ENCODE results near the gene POLR3F.

DNA sequence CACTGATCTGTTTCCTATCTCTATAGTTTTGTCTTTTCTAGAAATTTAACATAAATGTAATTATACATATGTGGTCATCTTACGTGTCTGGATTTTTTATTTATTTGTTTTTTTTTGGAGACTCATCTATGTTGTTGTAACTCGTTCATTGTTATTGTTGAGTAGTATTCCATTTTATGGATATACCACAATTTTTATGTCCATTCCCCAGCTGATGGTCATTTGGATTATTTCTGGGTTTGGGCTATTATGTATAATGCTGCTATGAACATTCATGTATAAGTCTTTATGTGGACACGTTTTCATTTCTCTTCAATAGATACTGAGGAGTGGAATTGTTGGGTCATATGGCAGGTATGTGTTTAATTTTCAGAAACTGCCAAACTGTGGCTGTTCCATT is 10.6 kb upstream of the POLR3F start:
- TF ChIP-seq, protein P1, sequence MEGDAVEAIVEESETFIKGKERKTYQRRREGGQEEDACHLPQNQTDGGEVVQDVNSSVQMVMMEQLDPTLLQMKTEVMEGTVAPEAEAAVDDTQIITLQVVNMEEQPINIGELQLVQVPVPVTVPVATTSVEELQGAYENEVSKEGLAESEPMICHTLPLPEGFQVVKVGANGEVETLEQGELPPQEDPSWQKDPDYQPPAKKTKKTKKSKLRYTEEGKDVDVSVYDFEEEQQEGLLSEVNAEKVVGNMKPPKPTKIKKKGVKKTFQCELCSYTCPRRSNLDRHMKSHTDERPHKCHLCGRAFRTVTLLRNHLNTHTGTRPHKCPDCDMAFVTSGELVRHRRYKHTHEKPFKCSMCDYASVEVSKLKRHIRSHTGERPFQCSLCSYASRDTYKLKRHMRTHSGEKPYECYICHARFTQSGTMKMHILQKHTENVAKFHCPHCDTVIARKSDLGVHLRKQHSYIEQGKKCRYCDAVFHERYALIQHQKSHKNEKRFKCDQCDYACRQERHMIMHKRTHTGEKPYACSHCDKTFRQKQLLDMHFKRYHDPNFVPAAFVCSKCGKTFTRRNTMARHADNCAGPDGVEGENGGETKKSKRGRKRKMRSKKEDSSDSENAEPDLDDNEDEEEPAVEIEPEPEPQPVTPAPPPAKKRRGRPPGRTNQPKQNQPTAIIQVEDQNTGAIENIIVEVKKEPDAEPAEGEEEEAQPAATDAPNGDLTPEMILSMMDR (IDR thresholded peaks at IDR 0.05), result no peak
- TF ChIP-seq POLR2AphosphoS5 (IDR thresholded peaks at IDR 0.05), result no peak
